GM23338 (cell line): ENCODE measurements around the gene MAGI1. TPM values are rescaled to one million over a fixed set of nuclear protein-coding genes. Genes with fewer than 3 reads are reported as not detected.

Experiments used
- CREB1 ChIP-seq: fragments of 250-450 bp; sonication (Bioruptor Pico); IDR thresholded peaks from 2 replicates; pipeline ENCODE4 v1.5.0; 2020; ENCODE audit warnings: low read depth, mild to moderate bottlenecking, moderate library complexity
- NANOG ChIP-seq: IDR thresholded peaks from 2 replicates; pipeline ENCODE4 v1.6.1; 2016; ENCODE audit warnings: antibody characterized with exemption, borderline replicate concordance
- POLR2AphosphoS5 ChIP-seq: IDR thresholded peaks from 2 replicates; pipeline ENCODE4 v1.6.1; 2016; ENCODE audit warnings: antibody characterized with exemption, low read depth
- STAT1 ChIP-seq: IDR thresholded peaks from one replicate; pipeline ENCODE4 v1.6.1; 2016; ENCODE audit warnings: antibody characterized with exemption; ENCODE audit not compliant: unreplicated experiment
- ZNF114 ChIP-seq: fragments of 250-450 bp; sonication (Bioruptor Pico); IDR thresholded peaks from 2 replicates; pipeline ENCODE4 v1.5.0; 2020; ENCODE audit warnings: mild to moderate bottlenecking, moderate library complexity
- ZNF331 ChIP-seq: fragments of 250-450 bp; sonication (Bioruptor Pico); IDR thresholded peaks from 2 replicates; pipeline ENCODE4 v1.5.0; 2020; ENCODE audit warnings: low read depth, mild to moderate bottlenecking, moderate library complexity
- polyA plus RNA-seq: library from polyadenylated mRNA; unstranded; fragments of >200 nt; fragmentation: Nextera tagmentation; extraction: Ambion mirVana; gene quantifications from 2 replicates; pipeline ENCODE4 v1.2.1, GENCODE V29; 2016
- total RNA-seq: library from RNA; depleted of rRNA; stranded (reverse); fragments of >200 nt; shearing (Covaris generic); gene quantifications from 2 replicates; pipeline ENCODE4 v1.2.3, GENCODE V29; 2014
- TF ChIP-seq, protein P1 (sequence below): fragments of 250-450 bp; sonication (Bioruptor Pico); IDR thresholded peaks from 2 replicates; pipeline ENCODE4 v1.5.0; 2020; ENCODE audit warnings: mild to moderate bottlenecking, moderate library complexity
- TF ChIP-seq, protein P2 (sequence below): IDR thresholded peaks from 2 replicates; pipeline ENCODE4 v1.6.1; 2016; ENCODE audit warnings: antibody characterized with exemption
- TF ChIP-seq, protein P3 (sequence below), 2 experiments: fragments of 200-600 bp in 1 of 2; sonication (generic) in 1 of 2; conservative IDR thresholded peaks; 2 replicates each; pipeline versions ENCODE4 v1.5.1 to v1.6.1; 2016 to 2017; ENCODE audit warnings: antibody characterized with exemption in 2 of 2, low read depth in 2 of 2, mild to moderate bottlenecking in 2 of 2, moderate library complexity in 1 of 2
- TF ChIP-seq, protein P4 (sequence below): IDR thresholded peaks from one replicate; pipeline ENCODE4 v1.6.1; 2018; ENCODE audit warnings: antibody characterized with exemption; ENCODE audit not compliant: unreplicated experiment

Gene MAGI1
- total and polyA plus RNA-seq, 2 experiments from 2014 or later: 27.4 to 71.2 TPM

DNA sequence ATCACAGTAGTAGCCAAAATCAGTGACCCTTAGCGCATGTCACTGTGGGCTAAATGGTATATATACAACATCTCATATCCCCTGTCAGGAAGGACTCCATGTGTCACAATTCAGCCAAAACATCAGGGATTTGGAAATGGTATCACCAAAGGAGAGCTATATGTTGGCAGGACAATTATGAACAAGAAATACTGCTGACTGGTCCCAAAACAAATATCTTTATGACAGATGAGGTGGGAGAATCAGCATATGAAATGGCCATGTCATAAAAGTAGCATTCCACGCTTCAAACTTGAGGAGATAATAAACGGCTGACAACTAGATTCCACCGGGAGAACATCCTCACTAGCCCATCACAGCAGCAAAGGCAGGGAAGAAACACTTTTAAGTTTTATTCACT lies 158.4 kb downstream of the MAGI1 start (continued):
- TF ChIP-seq, protein P1, sequence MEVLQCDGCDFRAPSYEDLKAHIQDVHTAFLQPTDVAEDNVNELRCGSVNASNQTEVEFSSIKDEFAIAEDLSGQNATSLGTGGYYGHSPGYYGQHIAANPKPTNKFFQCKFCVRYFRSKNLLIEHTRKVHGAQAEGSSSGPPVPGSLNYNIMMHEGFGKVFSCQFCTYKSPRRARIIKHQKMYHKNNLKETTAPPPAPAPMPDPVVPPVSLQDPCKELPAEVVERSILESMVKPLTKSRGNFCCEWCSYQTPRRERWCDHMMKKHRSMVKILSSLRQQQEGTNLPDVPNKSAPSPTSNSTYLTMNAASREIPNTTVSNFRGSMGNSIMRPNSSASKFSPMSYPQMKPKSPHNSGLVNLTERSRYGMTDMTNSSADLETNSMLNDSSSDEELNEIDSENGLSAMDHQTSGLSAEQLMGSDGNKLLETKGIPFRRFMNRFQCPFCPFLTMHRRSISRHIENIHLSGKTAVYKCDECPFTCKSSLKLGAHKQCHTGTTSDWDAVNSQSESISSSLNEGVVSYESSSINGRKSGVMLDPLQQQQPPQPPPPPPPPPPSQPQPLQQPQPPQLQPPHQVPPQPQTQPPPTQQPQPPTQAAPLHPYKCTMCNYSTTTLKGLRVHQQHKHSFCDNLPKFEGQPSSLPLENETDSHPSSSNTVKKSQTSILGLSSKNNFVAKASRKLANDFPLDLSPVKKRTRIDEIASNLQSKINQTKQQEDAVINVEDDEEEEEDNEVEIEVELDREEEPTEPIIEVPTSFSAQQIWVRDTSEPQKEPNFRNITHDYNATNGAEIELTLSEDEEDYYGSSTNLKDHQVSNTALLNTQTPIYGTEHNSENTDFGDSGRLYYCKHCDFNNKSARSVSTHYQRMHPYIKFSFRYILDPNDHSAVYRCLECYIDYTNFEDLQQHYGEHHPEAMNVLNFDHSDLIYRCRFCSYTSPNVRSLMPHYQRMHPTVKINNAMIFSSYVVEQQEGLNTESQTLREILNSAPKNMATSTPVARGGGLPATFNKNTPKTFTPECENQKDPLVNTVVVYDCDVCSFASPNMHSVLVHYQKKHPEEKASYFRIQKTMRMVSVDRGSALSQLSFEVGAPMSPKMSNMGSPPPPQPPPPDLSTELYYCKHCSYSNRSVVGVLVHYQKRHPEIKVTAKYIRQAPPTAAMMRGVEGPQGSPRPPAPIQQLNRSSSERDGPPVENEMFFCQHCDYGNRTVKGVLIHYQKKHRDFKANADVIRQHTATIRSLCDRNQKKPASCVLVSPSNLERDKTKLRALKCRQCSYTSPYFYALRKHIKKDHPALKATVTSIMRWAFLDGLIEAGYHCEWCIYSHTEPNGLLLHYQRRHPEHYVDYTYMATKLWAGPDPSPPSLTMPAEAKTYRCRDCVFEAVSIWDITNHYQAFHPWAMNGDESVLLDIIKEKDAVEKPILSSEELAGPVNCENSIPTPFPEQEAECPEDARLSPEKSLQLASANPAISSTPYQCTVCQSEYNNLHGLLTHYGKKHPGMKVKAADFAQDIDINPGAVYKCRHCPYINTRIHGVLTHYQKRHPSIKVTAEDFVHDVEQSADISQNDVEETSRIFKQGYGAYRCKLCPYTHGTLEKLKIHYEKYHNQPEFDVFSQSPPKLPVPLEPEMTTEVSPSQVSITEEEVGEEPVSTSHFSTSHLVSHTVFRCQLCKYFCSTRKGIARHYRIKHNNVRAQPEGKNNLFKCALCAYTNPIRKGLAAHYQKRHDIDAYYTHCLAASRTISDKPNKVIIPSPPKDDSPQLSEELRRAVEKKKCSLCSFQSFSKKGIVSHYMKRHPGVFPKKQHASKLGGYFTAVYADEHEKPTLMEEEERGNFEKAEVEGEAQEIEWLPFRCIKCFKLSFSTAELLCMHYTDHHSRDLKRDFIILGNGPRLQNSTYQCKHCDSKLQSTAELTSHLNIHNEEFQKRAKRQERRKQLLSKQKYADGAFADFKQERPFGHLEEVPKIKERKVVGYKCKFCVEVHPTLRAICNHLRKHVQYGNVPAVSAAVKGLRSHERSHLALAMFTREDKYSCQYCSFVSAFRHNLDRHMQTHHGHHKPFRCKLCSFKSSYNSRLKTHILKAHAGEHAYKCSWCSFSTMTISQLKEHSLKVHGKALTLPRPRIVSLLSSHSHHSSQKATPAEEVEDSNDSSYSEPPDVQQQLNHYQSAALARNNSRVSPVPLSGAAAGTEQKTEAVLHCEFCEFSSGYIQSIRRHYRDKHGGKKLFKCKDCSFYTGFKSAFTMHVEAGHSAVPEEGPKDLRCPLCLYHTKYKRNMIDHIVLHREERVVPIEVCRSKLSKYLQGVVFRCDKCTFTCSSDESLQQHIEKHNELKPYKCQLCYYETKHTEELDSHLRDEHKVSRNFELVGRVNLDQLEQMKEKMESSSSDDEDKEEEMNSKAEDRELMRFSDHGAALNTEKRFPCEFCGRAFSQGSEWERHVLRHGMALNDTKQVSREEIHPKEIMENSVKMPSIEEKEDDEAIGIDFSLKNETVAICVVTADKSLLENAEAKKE: no peak
- no peak for TF ChIP-seq POLR2AphosphoS5
- TF ChIP-seq, protein P2, sequence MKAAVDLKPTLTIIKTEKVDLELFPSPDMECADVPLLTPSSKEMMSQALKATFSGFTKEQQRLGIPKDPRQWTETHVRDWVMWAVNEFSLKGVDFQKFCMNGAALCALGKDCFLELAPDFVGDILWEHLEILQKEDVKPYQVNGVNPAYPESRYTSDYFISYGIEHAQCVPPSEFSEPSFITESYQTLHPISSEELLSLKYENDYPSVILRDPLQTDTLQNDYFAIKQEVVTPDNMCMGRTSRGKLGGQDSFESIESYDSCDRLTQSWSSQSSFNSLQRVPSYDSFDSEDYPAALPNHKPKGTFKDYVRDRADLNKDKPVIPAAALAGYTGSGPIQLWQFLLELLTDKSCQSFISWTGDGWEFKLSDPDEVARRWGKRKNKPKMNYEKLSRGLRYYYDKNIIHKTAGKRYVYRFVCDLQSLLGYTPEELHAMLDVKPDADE: no peak
- TF ChIP-seq, protein P3, sequence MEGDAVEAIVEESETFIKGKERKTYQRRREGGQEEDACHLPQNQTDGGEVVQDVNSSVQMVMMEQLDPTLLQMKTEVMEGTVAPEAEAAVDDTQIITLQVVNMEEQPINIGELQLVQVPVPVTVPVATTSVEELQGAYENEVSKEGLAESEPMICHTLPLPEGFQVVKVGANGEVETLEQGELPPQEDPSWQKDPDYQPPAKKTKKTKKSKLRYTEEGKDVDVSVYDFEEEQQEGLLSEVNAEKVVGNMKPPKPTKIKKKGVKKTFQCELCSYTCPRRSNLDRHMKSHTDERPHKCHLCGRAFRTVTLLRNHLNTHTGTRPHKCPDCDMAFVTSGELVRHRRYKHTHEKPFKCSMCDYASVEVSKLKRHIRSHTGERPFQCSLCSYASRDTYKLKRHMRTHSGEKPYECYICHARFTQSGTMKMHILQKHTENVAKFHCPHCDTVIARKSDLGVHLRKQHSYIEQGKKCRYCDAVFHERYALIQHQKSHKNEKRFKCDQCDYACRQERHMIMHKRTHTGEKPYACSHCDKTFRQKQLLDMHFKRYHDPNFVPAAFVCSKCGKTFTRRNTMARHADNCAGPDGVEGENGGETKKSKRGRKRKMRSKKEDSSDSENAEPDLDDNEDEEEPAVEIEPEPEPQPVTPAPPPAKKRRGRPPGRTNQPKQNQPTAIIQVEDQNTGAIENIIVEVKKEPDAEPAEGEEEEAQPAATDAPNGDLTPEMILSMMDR (conservative IDR thresholded peaks at IDR 0.05; ENCODE audit: low read depth in 2 of 2): no peak
- TF ChIP-seq ZNF114 (CRISPR knock-in tag): no peak
- TF ChIP-seq STAT1: no peak
- no peak for TF ChIP-seq CREB1 (CRISPR knock-in tag)
- TF ChIP-seq NANOG: no peak
- TF ChIP-seq, protein P4, sequence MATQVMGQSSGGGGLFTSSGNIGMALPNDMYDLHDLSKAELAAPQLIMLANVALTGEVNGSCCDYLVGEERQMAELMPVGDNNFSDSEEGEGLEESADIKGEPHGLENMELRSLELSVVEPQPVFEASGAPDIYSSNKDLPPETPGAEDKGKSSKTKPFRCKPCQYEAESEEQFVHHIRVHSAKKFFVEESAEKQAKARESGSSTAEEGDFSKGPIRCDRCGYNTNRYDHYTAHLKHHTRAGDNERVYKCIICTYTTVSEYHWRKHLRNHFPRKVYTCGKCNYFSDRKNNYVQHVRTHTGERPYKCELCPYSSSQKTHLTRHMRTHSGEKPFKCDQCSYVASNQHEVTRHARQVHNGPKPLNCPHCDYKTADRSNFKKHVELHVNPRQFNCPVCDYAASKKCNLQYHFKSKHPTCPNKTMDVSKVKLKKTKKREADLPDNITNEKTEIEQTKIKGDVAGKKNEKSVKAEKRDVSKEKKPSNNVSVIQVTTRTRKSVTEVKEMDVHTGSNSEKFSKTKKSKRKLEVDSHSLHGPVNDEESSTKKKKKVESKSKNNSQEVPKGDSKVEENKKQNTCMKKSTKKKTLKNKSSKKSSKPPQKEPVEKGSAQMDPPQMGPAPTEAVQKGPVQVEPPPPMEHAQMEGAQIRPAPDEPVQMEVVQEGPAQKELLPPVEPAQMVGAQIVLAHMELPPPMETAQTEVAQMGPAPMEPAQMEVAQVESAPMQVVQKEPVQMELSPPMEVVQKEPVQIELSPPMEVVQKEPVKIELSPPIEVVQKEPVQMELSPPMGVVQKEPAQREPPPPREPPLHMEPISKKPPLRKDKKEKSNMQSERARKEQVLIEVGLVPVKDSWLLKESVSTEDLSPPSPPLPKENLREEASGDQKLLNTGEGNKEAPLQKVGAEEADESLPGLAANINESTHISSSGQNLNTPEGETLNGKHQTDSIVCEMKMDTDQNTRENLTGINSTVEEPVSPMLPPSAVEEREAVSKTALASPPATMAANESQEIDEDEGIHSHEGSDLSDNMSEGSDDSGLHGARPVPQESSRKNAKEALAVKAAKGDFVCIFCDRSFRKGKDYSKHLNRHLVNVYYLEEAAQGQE: no peak
- TF ChIP-seq ZNF331 (CRISPR knock-in tag): no peak
